ENCODE measurements around the gene PRC1.

The PRC1 gene

DNA sequence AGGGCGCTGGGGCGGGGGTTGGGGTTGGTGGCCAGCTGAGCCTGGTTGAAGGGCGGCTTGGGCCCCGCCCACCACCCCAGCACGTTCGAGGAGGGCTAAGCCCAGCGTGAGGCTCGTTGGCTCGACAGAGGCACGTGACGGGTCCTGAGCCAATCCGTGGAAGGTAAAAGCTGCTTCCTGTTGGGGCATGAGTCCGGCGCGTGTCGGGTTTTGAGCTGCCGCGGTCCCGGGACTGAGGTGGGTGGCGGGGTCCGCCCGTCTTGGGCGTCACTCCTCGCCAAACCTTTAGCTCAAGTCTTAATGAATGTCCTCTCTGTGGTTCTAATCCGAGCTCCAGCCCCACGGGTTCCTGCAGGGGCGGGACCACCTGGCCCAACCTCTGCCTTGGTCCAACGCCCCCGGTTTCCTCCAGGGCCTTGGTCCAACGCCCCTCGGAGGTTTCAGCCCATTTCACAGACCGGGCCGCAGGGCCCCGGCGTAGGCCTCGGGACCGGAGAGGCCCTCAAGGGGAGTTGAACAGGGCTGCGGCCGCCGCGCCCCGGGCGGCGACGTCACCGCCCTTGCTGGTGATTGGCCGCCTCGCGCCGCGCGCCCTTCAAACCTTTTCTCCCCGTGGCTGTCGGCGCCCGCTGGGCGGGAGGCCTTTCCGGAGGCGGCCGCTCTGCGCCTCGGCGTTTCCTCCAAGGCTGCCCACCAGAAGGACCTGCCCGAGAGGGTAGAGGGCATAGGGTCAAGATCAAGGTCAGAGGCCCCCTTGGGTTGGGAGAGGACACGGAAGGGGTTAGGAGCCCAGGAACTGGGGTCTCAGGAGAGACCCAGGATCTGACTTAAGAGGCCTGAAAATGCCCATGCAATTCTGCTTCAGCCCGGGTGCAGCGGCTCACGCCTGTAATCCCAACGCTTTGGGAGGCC lies 39.4 kb downstream of the PRC1 start, which contains the start of gene RCCD1:
Gene RCCD1, plus strand, starts transcription at position 173 of the 912 bp plus-strand sequence. CDS start 1,851 bp downstream, outside the sequence.
- peak; percentile 99 for DNase-seq

DNA sequence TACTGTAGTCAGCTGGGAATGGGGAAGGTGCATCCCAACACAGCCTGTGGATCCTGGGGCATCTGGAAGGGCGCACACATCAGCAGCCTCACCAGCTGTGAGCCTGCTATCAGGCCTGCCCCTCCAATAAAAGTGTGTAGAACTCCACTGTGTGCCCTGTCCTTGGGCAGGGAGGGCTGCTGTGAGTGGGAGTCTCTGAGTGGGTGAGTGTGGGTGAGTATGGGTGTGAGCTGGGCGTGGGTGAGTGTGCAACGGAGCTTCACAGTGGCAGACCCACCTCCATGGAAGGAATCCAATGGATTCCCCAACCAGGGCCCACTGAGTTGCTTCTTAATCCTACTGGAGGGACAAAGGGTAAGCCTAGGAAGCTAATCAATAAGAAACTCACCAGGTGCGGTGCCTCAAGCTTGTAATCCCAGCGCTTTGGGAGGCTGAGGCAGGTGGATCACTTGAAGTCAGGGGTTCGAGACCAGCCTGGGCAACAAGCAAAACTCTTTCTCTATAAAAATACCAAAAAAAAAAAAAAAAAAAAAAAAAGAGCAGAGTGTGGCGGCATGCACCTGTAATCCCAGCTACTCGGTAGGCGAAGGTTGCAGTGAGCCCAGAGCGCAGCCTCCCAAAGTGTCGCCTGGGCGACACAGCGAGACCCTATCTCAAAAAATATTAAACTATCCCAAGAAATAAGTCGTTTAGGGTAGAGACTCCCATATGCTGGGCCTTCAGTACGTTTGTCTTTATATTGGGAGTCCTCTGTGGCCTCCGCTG lies 40.2 kb downstream of the PRC1 start:
- DNase-seq = no peak

GRCh38 chr15:90952901-90953677 lies 41.2 kb downstream of the PRC1 start:
- no peak for DNase-seq

- no peak for DNase-seq
These were observed 43.7 kb downstream of the PRC1 start for GRCh38 chr15:90950676-90951075.

- DNase-seq = no peak
These were observed 44.2 kb downstream of the PRC1 start for GRCh38 chr15:90949979-90950675.

- no peak for DNase-seq
These were observed 45.8 kb downstream of the PRC1 start for GRCh38 chr15:90948506-90948905.

DNA sequence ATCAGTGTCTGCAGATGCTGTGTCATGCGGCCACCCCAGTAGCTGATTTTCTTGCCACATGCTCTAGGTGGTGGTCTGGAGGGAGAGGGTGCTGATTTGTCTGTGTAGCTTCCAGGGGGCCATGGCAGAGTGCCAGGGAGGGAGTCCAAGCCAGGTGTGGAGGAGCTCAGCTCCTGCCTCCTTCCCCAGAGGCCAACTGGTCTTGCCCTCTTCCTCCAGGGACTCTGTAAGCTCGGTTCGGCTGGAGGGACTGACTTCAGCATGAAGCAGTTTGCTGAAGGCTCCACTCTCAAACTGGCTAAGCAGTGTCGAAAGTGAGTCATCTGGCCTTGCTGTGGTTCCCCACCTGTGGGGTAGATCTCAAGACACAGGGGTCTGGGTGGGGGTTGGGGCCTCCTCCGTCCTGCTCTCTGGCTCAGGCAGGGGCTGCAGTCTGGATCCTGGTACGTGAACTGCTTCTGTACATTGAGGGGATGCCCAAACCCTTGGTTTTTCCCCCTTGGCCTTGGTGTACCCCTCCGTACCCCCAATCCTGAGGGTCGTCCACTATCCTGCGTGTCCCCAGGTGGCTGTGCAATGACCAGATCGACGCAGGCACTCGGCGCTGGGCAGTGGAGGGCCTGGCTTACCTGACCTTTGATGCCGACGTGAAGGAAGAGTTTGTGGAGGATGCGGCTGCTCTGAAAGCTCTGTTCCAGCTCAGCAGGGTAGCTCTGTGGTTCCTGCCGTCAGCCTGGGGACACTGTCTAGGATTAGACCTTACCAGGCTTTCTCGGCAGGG lies 46.6 kb downstream of the PRC1 start:
- DNase-seq = no peak

- DNase-seq = no peak
These were observed 47.3 kb downstream of the PRC1 start for GRCh38 chr15:90946941-90947576.

- DNase-seq = no peak
These were observed 47.8 kb downstream of the PRC1 start for GRCh38 chr15:90946538-90946937.

DNA sequence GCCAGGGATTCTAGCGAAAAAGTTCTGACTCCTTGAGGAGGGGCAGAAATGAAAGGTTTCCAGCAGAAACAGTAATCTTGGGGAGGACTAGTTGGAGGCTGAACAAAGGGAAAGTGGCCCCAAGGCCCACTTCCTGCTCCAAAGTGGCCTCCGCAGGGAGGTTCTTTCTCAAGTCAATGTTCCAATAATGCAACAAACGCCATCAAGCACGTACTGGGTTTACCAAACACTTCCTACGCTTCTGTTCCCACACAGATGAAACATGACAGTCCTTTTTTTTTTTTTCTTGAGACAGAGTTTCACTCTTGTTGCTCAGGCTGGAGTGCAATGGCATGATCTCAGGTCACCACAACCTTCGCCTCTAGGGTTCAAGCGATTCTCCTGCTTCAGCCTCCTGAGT lies 49.2 kb downstream of the PRC1 start:
- DNase-seq = no peak

GRCh38 chr15:90942354-90943120 lies 51.8 kb downstream of the PRC1 start:
- no peak for DNase-seq

- DNase-seq = no peak
These were observed 53.3 kb downstream of the PRC1 start for GRCh38 chr15:90941038-90941437.

GRCh38 chr15:90939756-90940155 lies 54.6 kb downstream of the PRC1 start:
- DNase-seq = no peak

- no peak for DNase-seq
These were observed 56.1 kb downstream of the PRC1 start for GRCh38 chr15:90938261-90938660.

DNA sequence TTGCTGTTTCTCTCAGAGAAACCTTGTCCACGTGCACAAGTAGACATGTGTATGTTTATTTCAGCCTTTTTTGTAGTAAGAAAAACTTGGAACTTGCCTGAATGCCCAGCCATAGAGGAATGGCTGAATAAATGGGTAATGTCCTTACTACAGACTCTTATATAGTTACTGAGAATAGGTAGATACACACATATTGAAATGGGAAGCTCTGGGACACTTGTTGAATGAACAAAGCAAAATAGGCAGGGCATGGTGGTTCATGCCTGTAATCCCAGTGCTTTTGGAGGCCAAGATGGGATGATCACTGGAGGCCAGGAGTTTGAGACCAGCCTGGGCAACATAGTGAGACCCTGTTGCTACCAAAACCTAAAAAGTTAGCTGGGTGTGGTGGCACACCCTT lies 57.5 kb downstream of the PRC1 start:
- no peak for DNase-seq

GRCh38 chr15:90934949-90935751 lies 59.2 kb downstream of the PRC1 start, which contains the start of gene UNC45A:
Gene UNC45A, plus strand, starts transcription at chr15:90935285. Its CDS starts 40 bp downstream, at chr15:90935325.
- DNase-seq = peak; percentile 95

- DNase-seq = peak; percentile 92
These were observed 59.9 kb downstream of the PRC1 start for GRCh38 chr15:90934256-90934948.

DNA sequence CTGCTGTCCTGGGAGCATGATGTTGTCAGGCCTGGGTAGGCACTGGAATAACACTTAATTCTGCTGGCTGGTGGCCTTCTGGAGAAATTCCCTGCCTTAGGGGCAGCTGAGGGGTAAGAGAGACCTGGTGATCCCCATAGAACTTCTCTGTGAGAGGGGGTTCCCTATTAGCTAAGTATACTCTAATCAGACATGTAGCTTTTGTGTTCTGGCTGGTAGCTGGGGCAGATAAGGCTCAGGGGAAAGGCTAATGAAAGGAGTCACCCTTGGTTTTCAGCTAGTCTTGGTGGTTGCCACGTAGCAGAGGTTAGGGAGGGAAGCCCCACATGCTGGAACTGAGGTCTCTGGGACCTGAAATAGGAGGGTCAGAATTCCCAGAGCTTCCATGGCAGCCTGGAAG lies 61.0 kb downstream of the PRC1 start:
- DNase-seq = peak; percentile 90

GRCh38 chr15:90932660-90932991 lies 61.7 kb downstream of the PRC1 start:
- DNase-seq = no peak

Data from hematopoietic multipotent progenitor cell treated with erythropoietin and hydrocortisone succinate and interleukin-3 and kit ligand, for 6 days (in vitro differentiated cells).